Left renal pelvis (tissue), 4 donors: ENCODE data around the gene SPTB. TPM values are rescaled to one million over a fixed set of nuclear protein-coding genes. Genes with fewer than 3 reads are reported as not detected.

Experiments used
- DNase-seq, 4 donors: peaks; one replicate each; pipeline ENCODE4 v3.0.0-alpha.2; 2013; ENCODE audit warnings: low read depth in 4 of 4, low spot score in 3 of 4
- polyA plus RNA-seq, 4 donors: library from polyadenylated mRNA; unstranded; fragments of 120-200 nt; gene quantifications; one replicate each; pipeline ENCODE4 v1.2.1, GENCODE V29; 2013; ENCODE audit not compliant: insufficient read length in 4 of 4

Gene SPTB
- polyA plus RNA-seq, 4 donors = 9.6 to 16.8 (median 13.7) TPM

GRCh38 chr14:64889352-64889751 is 9.6 kb upstream of the SPTB start:
- no peak for DNase-seq

- no peak for DNase-seq
Observed at GRCh38 chr14:64885559-64885958, 5.9 kb upstream of the SPTB start.

GRCh38 chr14:64880221-64881121 is 764 bp upstream of the SPTB start:
- peak in 1 of 4 donors; percentile 48 for DNase-seq

GRCh38 chr14:64878837-64879634 is 671 bp downstream of the SPTB start:
- peak in 1 of 4 donors; percentile 72 for DNase-seq

- DNase-seq = no peak
Observed at GRCh38 chr14:64877846-64878245, 1.9 kb downstream of the SPTB start.

GRCh38 chr14:64875350-64875749 is 4.4 kb downstream of the SPTB start:
- DNase-seq = no peak

- DNase-seq = no peak
Observed at GRCh38 chr14:64873506-64874219, 6.0 kb downstream of the SPTB start.

- no peak for DNase-seq
Observed at GRCh38 chr14:64871344-64871743, 8.4 kb downstream of the SPTB start.

- DNase-seq = no peak
Observed at GRCh38 chr14:64870160-64870559, 9.5 kb downstream of the SPTB start.

- DNase-seq = no peak
Observed at GRCh38 chr14:64868841-64869240, 10.9 kb downstream of the SPTB start.

- DNase-seq = no peak
Observed at GRCh38 chr14:64868379-64868778, 11.3 kb downstream of the SPTB start.

GRCh38 chr14:64867182-64867581 is 12.5 kb downstream of the SPTB start:
- DNase-seq = no peak

GRCh38 chr14:64865992-64866391 is 13.7 kb downstream of the SPTB start:
- DNase-seq = no peak

- no peak for DNase-seq
Observed at GRCh38 chr14:64865109-64865508, 14.6 kb downstream of the SPTB start.

- DNase-seq = no peak
Observed at GRCh38 chr14:64864258-64864657, 15.4 kb downstream of the SPTB start.

GRCh38 chr14:64861916-64862315 is 17.8 kb downstream of the SPTB start:
- no peak for DNase-seq

GRCh38 chr14:64860039-64860438 is 19.7 kb downstream of the SPTB start:
- no peak for DNase-seq

GRCh38 chr14:64857979-64858744 is 21.5 kb downstream of the SPTB start:
- DNase-seq = no peak

GRCh38 chr14:64856529-64857445 is 22.9 kb downstream of the SPTB start:
- no peak for DNase-seq
